Common myeloid progenitor, CD34-positive (primary cell): ENCODE data around the gene LAMA3.

Experiments used
- CTCF ChIA-PET: fragments of 350-600 bp; sonication (Branson Sonifier 250); formaldehyde crosslinking; loops from one replicate; lab custom pipeline; 2021; ENCODE audit warnings: antibody characterized with exemption; lab: Charles Lee
- POLR2A ChIA-PET: fragments of 350-600 bp; sonication (Branson Sonifier 250); formaldehyde crosslinking; loops from one replicate; lab custom pipeline; 2021; ENCODE audit warnings: antibody characterized with exemption; lab: Charles Lee
- DNase-seq, 3 donors: peaks; one replicate each; pipeline versions ENCODE4 v3.0.0 to v3.0.0-alpha.2; 2013
- H3K27ac ChIP-seq, 2 experiments: 1 replicate in 1 of 2; 2 replicates in 1 of 2; pipeline ENCODE4 v1.7.0; 2013; ENCODE audit warnings: inconsistent platforms in 2 of 2, low read length in 2 of 2, mild to moderate bottlenecking in 2 of 2, low read depth in 1 of 2, moderate library complexity in 1 of 2; ENCODE audit not compliant: severe bottlenecking in 2 of 2, insufficient read depth in 1 of 2, poor library complexity in 1 of 2
- H3K27me3 ChIP-seq, 5 experiments: replicated peaks in 2 of 5; 1 replicate in 3 of 5; 2 replicates in 2 of 5; pipeline versions ENCODE4 v1.6.1 to v1.7.0; 2013; ENCODE audit warnings: low read length in 4 of 5, mild to moderate bottlenecking in 2 of 5, moderate library complexity in 2 of 5, inconsistent platforms in 1 of 5; ENCODE audit not compliant: insufficient read depth in 5 of 5, control insufficient read depth in 4 of 5
- H3K36me3 ChIP-seq, 4 experiments: 1 replicate in 2 of 4; 2 replicates in 2 of 4; pipeline versions ENCODE4 v1.6.1 to v1.7.0; 2013; ENCODE audit warnings: low read length in 3 of 4, control low read depth in 1 of 4, mild to moderate bottlenecking in 1 of 4; ENCODE audit not compliant: control insufficient read depth in 4 of 4, insufficient read depth in 4 of 4
- H3K4me1 ChIP-seq, 4 experiments: 1 replicate in 3 of 4; 2 replicates in 1 of 4; pipeline versions ENCODE4 v1.6.1 to v1.7.1; 2013; ENCODE audit warnings: low read length in 3 of 4, mild to moderate bottlenecking in 3 of 4, control low read depth in 1 of 4, inconsistent platforms in 1 of 4, moderate library complexity in 1 of 4; ENCODE audit not compliant: control insufficient read depth in 4 of 4, insufficient read depth in 4 of 4; ENCODE audit errors: control extremely low read depth in 1 of 4
- H3K4me3 ChIP-seq, 7 experiments: 1 replicate in 4 of 7; 2 replicates in 3 of 7; pipeline versions ENCODE4 v1.5.1 to v1.7.0; 2013; ENCODE audit warnings: mild to moderate bottlenecking in 7 of 7, low read length in 6 of 7, moderate library complexity in 6 of 7, inconsistent platforms in 2 of 7, low read depth in 2 of 7, control low read depth in 1 of 7; ENCODE audit not compliant: insufficient read depth in 4 of 7, control insufficient read depth in 1 of 7; ENCODE audit errors: extremely low read depth in 1 of 7
- H3K9me3 ChIP-seq, 5 experiments: 1 replicate in 4 of 5; 2 replicates in 1 of 5; pipeline versions ENCODE4 v1.6.1 to v1.7.1; 2013; ENCODE audit warnings: low read length in 4 of 5, mild to moderate bottlenecking in 2 of 5, inconsistent platforms in 1 of 5, low read depth in 1 of 5, moderate library complexity in 1 of 5; ENCODE audit not compliant: control insufficient read depth in 4 of 5, insufficient read depth in 2 of 5; ENCODE audit errors: control extremely low read depth in 1 of 5
- WGBS: methylation state at CpG from one replicate; pipeline ENCODE4 v1.1.5; 2013; ENCODE audit not compliant: insufficient coverage; 5-methylcytosine and 5-hydroxymethylcytosine counted together

LAMA3 gene

DNA sequence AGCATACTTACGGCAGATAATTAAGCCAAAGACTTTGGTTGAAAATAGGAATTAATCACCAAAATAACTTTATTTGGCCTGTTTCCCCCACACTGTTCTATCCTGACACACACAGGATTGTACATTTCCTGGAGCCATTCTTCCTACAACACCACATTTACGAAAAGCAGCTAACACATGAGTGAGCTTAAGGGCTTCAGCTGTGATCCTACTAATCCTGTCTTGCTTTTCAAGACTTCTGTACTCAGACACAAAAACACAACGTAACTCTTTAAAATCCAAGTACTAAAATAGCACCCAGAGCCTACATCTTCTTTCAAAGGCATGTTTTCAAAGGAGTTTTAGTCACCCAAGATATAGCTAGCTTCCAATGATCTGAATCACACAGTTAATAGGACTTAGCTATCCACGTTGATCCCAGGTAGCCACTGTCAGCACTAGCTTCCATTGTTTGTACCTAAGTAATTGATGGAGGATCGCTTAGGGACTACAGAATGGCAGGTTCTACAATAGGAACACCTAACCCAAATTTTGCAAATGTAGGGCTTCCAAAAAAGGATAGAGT lies 282.5 kb downstream of the LAMA3 start:
- 98% methylated on average over 4 of the region's 5 CpGs for WGBS
- Histone ChIP-seq H3K9me3 (peaks cover 0 to 2% (median 0%) of the 10 kb centered on the region in 5 experiments), H3K27ac (no peak overlapping the region), H3K4me3 (no peak overlapping the region), H3K4me1 (peaks cover 10 to 34% (median 30%) of the 10 kb centered on the region in 4 experiments), H3K36me3 (no peaks in the 10 kb centered on the region), H3K27me3 (no peaks in the 10 kb centered on the region)
- DNase-seq, result no peak
- CTCF ChIA-PET, result interaction anchor here (1.1 to 1.2 kb wide), 2 partner anchors 129 to 148 kb away, joined by 3 read pairs; no protein-coding TSS in a partner anchor
- POLR2A ChIA-PET, result no interaction called here

- H3K9me3 ChIP-seq, result peaks cover 0 to 4% (median 0%) of the 10 kb centered on the region in 5 experiments
- WGBS, result 95% methylated on average over 4 of the region's 6 CpGs
- DNase-seq, result no peak
- ChIA-PET POLR2A (no interaction called here), CTCF (interaction anchor here (1.2 kb wide), 1 partner anchor 147 kb away, joined by 3 read pairs; no protein-coding TSS in a partner anchor)
- no peaks in the 10 kb centered on the region for H3K27me3 ChIP-seq
- H3K27ac ChIP-seq, result no peak overlapping the region
- peaks cover 6 to 27% (median 23%) of the 10 kb centered on the region in 4 experiments for H3K4me1 ChIP-seq
- H3K36me3 ChIP-seq, result no peaks in the 10 kb centered on the region
- no peak overlapping the region for H3K4me3 ChIP-seq
These were observed 283.2 kb downstream of the LAMA3 start for GRCh38 chr18:23972453-23972852.

DNA sequence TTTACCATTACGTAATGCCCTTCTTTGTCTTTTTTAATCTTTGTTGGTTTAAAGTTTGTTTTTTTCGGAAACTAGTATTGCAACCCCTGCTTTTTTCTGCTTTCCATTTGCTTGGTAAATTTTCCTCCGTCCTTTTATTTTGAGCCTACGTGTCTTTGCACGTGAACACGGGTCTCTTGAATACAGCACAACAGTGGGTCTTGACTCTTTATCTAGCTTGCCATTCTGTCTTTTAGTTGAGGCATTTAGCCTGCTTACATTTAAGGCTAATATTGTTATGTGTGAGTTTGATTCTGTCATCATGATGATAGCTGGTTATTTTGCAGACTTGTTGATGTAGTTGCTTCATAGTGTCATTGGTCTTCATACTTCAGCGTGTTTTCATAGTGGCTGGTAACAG lies 287.9 kb downstream of the LAMA3 start:
- H3K27ac ChIP-seq, result no peak overlapping the region
- 100% methylated on average over 7 of the region's 7 CpGs for WGBS
- no peaks in the 10 kb centered on the region for H3K27me3 ChIP-seq
- CTCF ChIA-PET, result interaction anchor here (1.8 kb wide), 1 partner anchor 9 kb away, joined by 7 read pairs; no protein-coding TSS in a partner anchor
- no peak for DNase-seq
- peaks cover 0 to 4% (median 2%) of the 10 kb centered on the region in 5 experiments for H3K9me3 ChIP-seq
- no peak overlapping the region for H3K4me3 ChIP-seq
- peaks cover 0 to 10% (median 0%) of the 10 kb centered on the region in 4 experiments for H3K4me1 ChIP-seq
- H3K36me3 ChIP-seq, result no peaks in the 10 kb centered on the region
- POLR2A ChIA-PET, result no interaction called here

DNA sequence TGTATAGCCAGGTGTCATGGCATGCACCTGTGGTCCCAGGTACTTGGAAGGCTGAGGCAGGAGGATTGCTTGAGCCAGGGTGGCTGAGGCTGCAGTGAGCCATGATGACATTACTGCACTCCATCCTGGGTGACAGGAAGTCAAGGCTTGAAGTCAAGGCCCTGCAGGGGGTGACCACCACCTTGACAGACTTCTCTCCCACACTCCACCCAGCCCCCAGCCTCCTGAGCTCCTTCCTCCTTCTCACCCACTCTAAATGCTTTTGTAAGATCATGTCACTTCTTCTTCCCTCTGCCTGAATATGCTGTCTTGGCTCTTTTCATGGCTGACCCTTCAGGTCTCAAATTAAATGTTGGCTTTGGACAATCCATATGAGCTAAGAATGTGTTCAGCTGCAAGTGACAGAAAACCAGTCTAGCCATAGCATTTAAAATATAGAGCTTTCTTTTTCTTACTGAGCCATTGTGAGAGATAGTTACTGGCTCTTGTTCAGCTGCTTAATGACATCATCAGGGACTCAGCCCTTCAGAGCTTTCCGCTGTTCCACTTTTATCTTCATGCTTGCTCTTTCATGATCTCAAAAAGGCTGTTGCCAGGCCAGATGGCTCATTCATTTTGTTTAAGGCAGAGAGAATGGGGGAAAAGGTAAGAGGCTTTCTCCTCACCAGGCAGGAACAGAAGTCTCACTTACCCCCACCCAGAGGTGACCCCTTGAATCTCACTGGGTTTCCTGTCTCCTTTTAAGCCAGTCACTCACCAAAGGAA lies 288.6 kb downstream of the LAMA3 start:
- Histone ChIP-seq H3K36me3 (no peaks in the 10 kb centered on the region), H3K27me3 (no peaks in the 10 kb centered on the region), H3K4me1 (peaks cover 0 to 10% (median 0%) of the 10 kb centered on the region in 4 experiments), H3K4me3 (no peak overlapping the region), H3K9me3 (peaks cover 0 to 4% (median 2%) of the 10 kb centered on the region in 5 experiments), H3K27ac (no peak overlapping the region)
- POLR2A ChIA-PET, result no interaction called here
- WGBS, result 89% methylated on average over 1 of the region's 1 CpG
- DNase-seq, result no peak
- CTCF ChIA-PET, result interaction anchor here (1.8 kb wide), 1 partner anchor 10 kb away, joined by 7 read pairs; no protein-coding TSS in a partner anchor

- no peaks in the 10 kb centered on the region for H3K27me3 ChIP-seq
- peaks cover 0 to 10% (median 0%) of the 10 kb centered on the region in 4 experiments for H3K4me1 ChIP-seq
- no peaks in the 10 kb centered on the region for H3K36me3 ChIP-seq
- WGBS, result 68% methylated on average over 8 of the region's 8 CpGs
- no peak overlapping the region for H3K27ac ChIP-seq
- ChIA-PET POLR2A (no interaction called here), CTCF (no interaction called here)
- H3K9me3 ChIP-seq, result peaks cover 0 to 4% (median 0%) of the 10 kb centered on the region in 5 experiments
- no peak for DNase-seq
- no peak overlapping the region for H3K4me3 ChIP-seq
These were observed 292.2 kb downstream of the LAMA3 start for GRCh38 chr18:23981369-23981980.

DNA sequence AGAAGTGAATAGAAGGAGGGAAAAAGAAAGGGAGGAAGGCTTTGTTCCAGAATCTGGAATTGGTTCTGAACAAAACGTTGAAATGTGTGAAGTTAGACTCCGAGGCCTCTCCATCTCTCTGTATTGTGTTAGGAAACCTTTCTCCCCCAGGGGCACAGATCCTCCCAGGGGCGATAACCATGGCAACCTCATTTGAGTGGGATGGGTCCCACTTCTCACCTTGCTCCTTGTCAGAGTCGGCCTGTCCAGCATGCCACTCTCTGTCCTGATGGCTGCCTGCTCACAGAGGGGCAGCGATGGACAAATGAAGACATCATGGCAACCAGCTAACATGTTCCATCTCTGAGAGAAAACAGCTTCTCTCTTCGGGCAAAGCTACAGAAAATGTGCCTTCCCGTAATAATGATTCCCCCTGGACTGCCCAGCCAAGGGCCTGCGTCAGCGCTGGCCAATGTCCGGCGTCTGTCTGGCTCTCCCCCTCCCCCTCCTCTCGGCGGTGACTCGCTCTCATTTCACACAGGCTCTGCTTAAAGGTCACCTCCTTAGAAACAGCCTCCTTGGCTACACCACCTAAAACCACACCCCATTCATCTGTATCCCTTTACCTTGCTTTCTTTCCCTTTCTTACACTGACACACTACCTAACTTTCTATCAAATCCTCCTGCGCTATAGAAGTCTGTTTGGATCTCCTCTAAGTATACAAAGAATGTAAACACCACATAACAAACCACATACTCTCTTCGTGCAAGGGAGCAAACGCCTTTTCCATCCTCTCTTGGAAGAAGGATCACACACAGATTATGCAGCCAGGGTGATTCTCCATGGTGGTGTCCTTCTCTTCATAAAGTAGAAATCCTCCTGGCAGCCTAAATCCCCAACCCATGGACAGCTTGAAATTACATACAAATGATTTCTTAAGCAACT lies 293.2 kb downstream of the LAMA3 start:
- DNase-seq, result no peak
- ChIA-PET CTCF (no interaction called here), POLR2A (no interaction called here)
- H3K4me1 ChIP-seq, result peaks cover 0 to 10% (median 0%) of the 10 kb centered on the region in 4 experiments
- 98% methylated on average over 15 of the region's 17 CpGs for WGBS
- peaks cover 0 to 4% (median 0%) of the 10 kb centered on the region in 5 experiments for H3K9me3 ChIP-seq
- no peak overlapping the region for H3K4me3 ChIP-seq
- no peaks in the 10 kb centered on the region for H3K36me3 ChIP-seq
- no peak overlapping the region for H3K27ac ChIP-seq
- H3K27me3 ChIP-seq, result no peaks in the 10 kb centered on the region
